Upper lobe of left lung (tissue), 4 donors: ENCODE measurements around the gene UTF1.

ENCODE experiments used
- CTCF ChIP-seq, 6 experiments: fragments of 450-650 bp in 4 of 6; fragments of 200-600 bp in 2 of 6; sonication (generic) in 2 of 6; IDR thresholded peaks; one replicate each; pipeline ENCODE4 v1.5.1; 2016 to 2019; ENCODE audit warnings: antibody characterized with exemption in 6 of 6
- POLR2A ChIP-seq, 4 donors: fragments of 450-650 bp; IDR thresholded peaks; one replicate each; pipeline ENCODE4 v1.5.1; 2016 to 2017; ENCODE audit warnings: antibody characterized with exemption in 4 of 4, mild to moderate bottlenecking in 2 of 4
- POLR2AphosphoS5 ChIP-seq, 2 donors: sonication (generic); formaldehyde crosslinking; IDR thresholded peaks; one replicate each; pipeline ENCODE4 v1.5.1; 2017; ENCODE audit warnings: antibody characterized with exemption in 2 of 2

GRCh38 chr10:133196936-133197758 is 32.9 kb upstream of the UTF1 start:
- TF ChIP-seq POLR2AphosphoS5 (IDR thresholded peaks at IDR 0.05) (no peak), POLR2A (IDR thresholded peaks at IDR 0.05) (no peak), CTCF (IDR thresholded peaks at IDR 0.05) (no peak)
